OCI-LY7 (cell line): ENCODE data around the gene RNF26. TPM values are rescaled to one million over a fixed set of nuclear protein-coding genes. Genes with fewer than 3 reads are reported as not detected.

ENCODE experiments used
- BruUV-seq: library from RNA; stranded (reverse); fragments of 400-500 nt; replicated peaks from 2 replicates; lab custom pipeline; 2021; lab: Mats Ljungman, UMichigan
- CTCF ChIA-PET: fragments of 300-600 bp; sonication (Branson Sonifier 250); formaldehyde crosslinking; loops from one replicate; lab custom pipeline; 2022; ENCODE audit warnings: antibody characterized with exemption; ENCODE audit not compliant: unreplicated experiment; lab: Charles Lee
- POLR2A ChIA-PET: fragments of 300-600 bp; sonication (Branson Sonifier 250); formaldehyde crosslinking; loops from one replicate; lab custom pipeline; 2022; ENCODE audit warnings: antibody characterized with exemption; lab: Charles Lee
- DNase-seq: peaks from one replicate; pipeline ENCODE4 v3.0.0-alpha.2; 2015; ENCODE audit warnings: low spot score
- H2AFZ ChIP-seq: fragments of 200-600 bp; sonication (generic), shearing (Covaris generic); 2 replicates; pipeline ENCODE4 v1.6.1; 2014; ENCODE audit warnings: mild to moderate bottlenecking, antibody characterized with exemption, low read length, moderate library complexity
- H3K27ac ChIP-seq: fragments of 200-600 bp; sonication (generic); 2 replicates; pipeline ENCODE4 v1.5.1; 2014; ENCODE audit warnings: mixed run types, low read depth, mild to moderate bottlenecking, moderate library complexity, low read length, inconsistent platforms; ENCODE audit not compliant: poor library complexity, severe bottlenecking
- H3K36me3 ChIP-seq: fragments of 200-600 bp; sonication (generic); 2 replicates; pipeline ENCODE4 v1.6.1; 2014; ENCODE audit warnings: mild to moderate bottlenecking, antibody characterized with exemption, low read length, moderate library complexity, mixed read lengths; ENCODE audit not compliant: insufficient read depth
- H3K4me1 ChIP-seq: fragments of 200-600 bp; sonication (generic); 2 replicates; pipeline ENCODE4 v1.5.1; 2014; ENCODE audit warnings: mild to moderate bottlenecking, low read length; ENCODE audit not compliant: insufficient read depth, poor library complexity, severe bottlenecking
- H3K4me2 ChIP-seq: fragments of 200-600 bp; sonication (generic); 2 replicates; pipeline ENCODE4 v1.6.1; 2014; ENCODE audit warnings: mild to moderate bottlenecking, low read length
- H3K4me3 ChIP-seq: fragments of 200-600 bp; sonication (generic); 2 replicates; pipeline ENCODE4 v1.5.1; 2014; ENCODE audit warnings: mild to moderate bottlenecking, low read depth, low read length; ENCODE audit not compliant: poor library complexity, severe bottlenecking
- H3K79me2 ChIP-seq: fragments of 200-600 bp; sonication (generic); 2 replicates; pipeline ENCODE4 v1.6.1; 2016; ENCODE audit warnings: low read depth, mild to moderate bottlenecking, low read length, moderate library complexity, mixed read lengths; ENCODE audit not compliant: insufficient read depth
- H3K9me2 ChIP-seq: fragments of 200-600 bp; sonication (generic); 2 replicates; pipeline ENCODE4 v1.6.1; 2016; ENCODE audit warnings: mild to moderate bottlenecking, low read length, mixed read lengths; ENCODE audit not compliant: insufficient read depth
- H3K9me3 ChIP-seq: fragments of 200-600 bp; sonication (generic); 2 replicates; pipeline ENCODE4 v1.6.1; 2014; ENCODE audit warnings: mild to moderate bottlenecking, mixed run types, low read length, mixed read lengths
- H4K20me1 ChIP-seq: fragments of 200-600 bp; sonication (generic); 2 replicates; pipeline ENCODE4 v1.6.1; 2014; ENCODE audit warnings: mild to moderate bottlenecking, antibody characterized with exemption, low read length, moderate library complexity, mixed read lengths; ENCODE audit not compliant: insufficient read depth
- EZH2phosphoT487 ChIP-seq: fragments of 200-600 bp; sonication (generic); IDR thresholded peaks from 2 replicates; pipeline ENCODE4 v1.6.1; 2018; ENCODE audit warnings: low read depth, borderline replicate concordance, mild to moderate bottlenecking, mixed run types, antibody characterized with exemption, low read length, moderate library complexity, mixed read lengths
- intact Hi-C: fragments of 100-400 bp; cut with micrococcal nuclease; formaldehyde crosslinking; loops from one replicate; pipeline ENCODE4 v1.10.0; 2022; ENCODE audit not compliant: unreplicated experiment
- total RNA-seq, 2 experiments: library from RNA; depleted of rRNA in 1 of 2; stranded (reverse); fragments of >200 nt in 1 of 2; shearing (Covaris generic) in 1 of 2; gene quantifications; 2 replicates each; pipeline ENCODE4 v1.2.3, GENCODE V29; 2014 to 2022
- TF ChIP-seq, protein P1 (sequence below): fragments of 200-600 bp; sonication (generic); conservative IDR thresholded peaks from 2 replicates; pipeline ENCODE4 v1.5.1; 2014; ENCODE audit warnings: mild to moderate bottlenecking, antibody characterized with exemption, low read length, moderate library complexity, mixed read lengths

Gene RNF26
- total RNA-seq, 2 experiments from 2014 or later, result 13.9 to 52.5 TPM

DNA sequence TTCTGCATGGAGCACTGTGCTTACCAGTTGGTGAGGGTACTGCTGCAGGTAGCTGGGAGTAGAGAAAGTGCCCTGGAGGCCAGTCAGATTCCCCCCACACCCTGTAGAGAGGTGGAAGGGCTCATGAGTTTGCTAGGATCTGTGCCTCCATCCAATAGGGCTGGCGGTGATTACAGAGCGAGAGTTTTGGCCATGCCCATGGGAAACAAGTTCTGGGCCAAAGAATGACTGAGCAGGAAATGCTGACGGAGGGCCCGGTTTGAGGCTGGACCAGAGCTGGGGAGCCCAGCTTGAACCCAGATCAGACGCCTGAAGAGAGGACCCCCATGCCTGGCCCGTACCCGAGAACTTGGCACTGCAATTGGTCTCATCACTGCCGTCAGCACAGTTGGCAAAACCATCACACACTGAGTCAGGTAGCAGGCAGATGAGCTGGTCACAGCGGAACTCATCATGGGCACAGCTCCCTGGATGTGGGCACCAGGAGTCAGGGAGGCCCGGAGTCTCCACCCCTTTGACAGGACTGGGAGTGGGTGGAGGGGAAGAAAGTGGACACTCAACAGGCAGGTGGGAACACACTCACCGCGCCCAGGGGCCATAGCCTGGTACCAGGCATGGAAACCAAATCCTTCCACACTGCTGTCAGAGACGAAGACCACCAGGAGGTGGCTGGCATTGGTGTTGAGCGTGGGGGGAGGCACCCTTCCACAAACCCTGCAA lies 10.1 kb downstream of the RNF26 start:
- Histone ChIP-seq H3K4me2 (no peak overlapping the region), H2AFZ (no peak overlapping the region), H3K9me2 (no peaks in the 10 kb centered on the region), H3K4me3 (no peak overlapping the region), H3K9me3 (no peaks in the 10 kb centered on the region), H3K27ac (no peak overlapping the region), H3K79me2 (no peaks in the 10 kb centered on the region), H3K36me3 (no peaks in the 10 kb centered on the region), H3K4me1 (peaks cover 8% of the 10 kb centered on the region), H4K20me1 (no peaks in the 10 kb centered on the region)
- DNase-seq, result no peak
- ChIA-PET CTCF (no interaction called here), POLR2A (no interaction called here)
- TF ChIP-seq, protein P1, sequence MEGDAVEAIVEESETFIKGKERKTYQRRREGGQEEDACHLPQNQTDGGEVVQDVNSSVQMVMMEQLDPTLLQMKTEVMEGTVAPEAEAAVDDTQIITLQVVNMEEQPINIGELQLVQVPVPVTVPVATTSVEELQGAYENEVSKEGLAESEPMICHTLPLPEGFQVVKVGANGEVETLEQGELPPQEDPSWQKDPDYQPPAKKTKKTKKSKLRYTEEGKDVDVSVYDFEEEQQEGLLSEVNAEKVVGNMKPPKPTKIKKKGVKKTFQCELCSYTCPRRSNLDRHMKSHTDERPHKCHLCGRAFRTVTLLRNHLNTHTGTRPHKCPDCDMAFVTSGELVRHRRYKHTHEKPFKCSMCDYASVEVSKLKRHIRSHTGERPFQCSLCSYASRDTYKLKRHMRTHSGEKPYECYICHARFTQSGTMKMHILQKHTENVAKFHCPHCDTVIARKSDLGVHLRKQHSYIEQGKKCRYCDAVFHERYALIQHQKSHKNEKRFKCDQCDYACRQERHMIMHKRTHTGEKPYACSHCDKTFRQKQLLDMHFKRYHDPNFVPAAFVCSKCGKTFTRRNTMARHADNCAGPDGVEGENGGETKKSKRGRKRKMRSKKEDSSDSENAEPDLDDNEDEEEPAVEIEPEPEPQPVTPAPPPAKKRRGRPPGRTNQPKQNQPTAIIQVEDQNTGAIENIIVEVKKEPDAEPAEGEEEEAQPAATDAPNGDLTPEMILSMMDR, result no peak
- no peak for TF ChIP-seq EZH2phosphoT487
- intact Hi-C loops, result no loop called here
- BruUV-seq, result no TSS peak

GRCh38 chr11:119345685-119346084 lies 11.4 kb downstream of the RNF26 start:
- no TSS peak for BruUV-seq
- CTCF ChIA-PET, result no interaction called here
- H3K36me3 ChIP-seq, result no peaks in the 10 kb centered on the region

DNA sequence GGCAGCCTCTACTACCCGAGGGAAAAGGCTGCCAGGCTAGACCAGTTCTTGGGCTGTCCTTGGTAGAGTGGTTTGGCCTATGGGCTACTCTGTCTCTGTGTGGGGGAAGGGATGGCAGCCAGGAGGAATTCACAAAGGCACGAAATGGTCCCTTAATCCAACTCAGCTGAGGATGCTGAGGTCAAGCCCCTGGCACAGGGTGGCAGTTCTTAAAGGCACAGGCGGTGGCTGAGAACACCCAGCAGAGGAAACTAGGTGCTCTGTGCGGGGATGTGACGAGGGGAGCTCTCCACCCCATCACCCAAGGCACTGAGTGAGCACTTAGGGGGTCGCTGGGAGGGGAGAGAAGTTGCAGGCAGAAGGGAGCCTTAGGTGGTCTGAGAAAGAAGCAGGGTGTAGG lies 12.3 kb downstream of the RNF26 start, which contains the start of gene MFRP:
MFRP (minus strand) TSS at position 101 of the 400 bp plus-strand sequence. CDS start 192 bp downstream, outside the sequence.
- ChIA-PET CTCF (no interaction called here), POLR2A (no interaction called here)
- Histone ChIP-seq H4K20me1 (no peaks in the 10 kb centered on the region), H3K4me1 (peaks cover 2% of the 10 kb centered on the region), H2AFZ (no peak within 1 kb of the TSS), H3K36me3 (no peaks in the 10 kb centered on the region), H3K4me2 (no peak within 1 kb of the TSS), H3K4me3 (no peak within 1 kb of the TSS), H3K9me3 (no peaks in the 10 kb centered on the region), H3K27ac (no peak within 1 kb of the TSS), H3K79me2 (no peaks in the 10 kb centered on the region), H3K9me2 (no peaks in the 10 kb centered on the region)
- BruUV-seq, result no TSS peak
- DNase-seq, result no peak
- TF ChIP-seq, protein P1, result no peak
- no peak for TF ChIP-seq EZH2phosphoT487
- intact Hi-C loops, result no loop called here

More at GRCh38 chr11:119345685-119346084, 11.4 kb downstream of the RNF26 start:
- Histone ChIP-seq H3K9me3 (no peaks in the 10 kb centered on the region), H3K4me2 (no peak overlapping the region), H3K79me2 (no peaks in the 10 kb centered on the region), H3K4me1 (peaks cover 8% of the 10 kb centered on the region), H3K9me2 (no peaks in the 10 kb centered on the region), H2AFZ (no peak overlapping the region), H3K4me3 (no peak overlapping the region), H4K20me1 (no peaks in the 10 kb centered on the region), H3K27ac (no peak overlapping the region)
- DNase-seq, result no peak
- POLR2A ChIA-PET, result no interaction called here
- intact Hi-C loops, result no loop called here
- TF ChIP-seq, protein P1, result no peak
- TF ChIP-seq EZH2phosphoT487, result no peak
